ENCODE measurements around the gene PAK4. TPM values are rescaled to one million over a fixed set of nuclear protein-coding genes. Genes with fewer than 3 reads are reported as not detected.
A peak's percentile ranks its signal among the peaks of the same experiment; 100 is the strongest.

Gene PAK4
- total and polyA plus RNA-seq, 2 of the 8 experiments (the other 6 are each of a cell fraction or from before 2014, with no cell fraction given): 50.7 to 64.4 TPM

DNA sequence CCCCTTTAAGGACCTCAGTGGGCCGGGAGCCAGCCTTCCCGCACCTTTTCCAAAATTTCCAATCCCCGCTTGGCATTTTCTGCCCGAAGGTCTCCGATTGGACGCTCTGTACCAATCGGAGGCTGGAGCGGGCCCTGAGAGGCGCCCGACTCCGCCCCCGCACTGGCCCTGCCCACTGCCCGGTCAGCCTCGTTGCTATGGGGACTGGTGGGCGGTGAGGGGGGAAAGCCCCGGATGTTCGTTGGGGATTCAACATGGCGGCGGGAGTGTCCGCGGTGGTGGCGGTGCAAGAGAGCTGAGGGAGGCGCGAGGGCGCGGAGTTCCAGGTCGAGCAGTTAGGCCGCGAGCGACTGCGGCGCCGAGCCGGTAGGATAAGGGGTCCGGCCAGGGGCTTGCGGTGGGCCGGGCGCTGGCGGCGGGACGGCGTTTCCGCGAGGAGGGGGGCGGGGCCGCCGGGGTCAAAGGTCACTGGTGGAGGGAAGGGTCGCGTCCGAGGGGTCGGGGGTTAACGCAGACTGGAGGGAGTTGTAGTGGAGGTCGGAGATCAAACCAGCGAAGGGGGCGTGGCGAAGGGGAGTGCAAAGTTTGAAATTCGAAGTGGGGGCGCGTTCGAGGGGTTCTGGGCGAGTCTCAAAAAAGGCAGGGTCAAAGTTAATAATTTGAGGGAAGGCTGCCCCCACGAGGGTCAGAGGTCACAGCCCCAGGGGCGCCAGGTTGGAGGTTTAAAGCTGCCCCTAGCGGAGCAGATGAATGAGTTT, at the start of gene PAK4 (continued):
- TF ChIP-seq, protein P1, sequence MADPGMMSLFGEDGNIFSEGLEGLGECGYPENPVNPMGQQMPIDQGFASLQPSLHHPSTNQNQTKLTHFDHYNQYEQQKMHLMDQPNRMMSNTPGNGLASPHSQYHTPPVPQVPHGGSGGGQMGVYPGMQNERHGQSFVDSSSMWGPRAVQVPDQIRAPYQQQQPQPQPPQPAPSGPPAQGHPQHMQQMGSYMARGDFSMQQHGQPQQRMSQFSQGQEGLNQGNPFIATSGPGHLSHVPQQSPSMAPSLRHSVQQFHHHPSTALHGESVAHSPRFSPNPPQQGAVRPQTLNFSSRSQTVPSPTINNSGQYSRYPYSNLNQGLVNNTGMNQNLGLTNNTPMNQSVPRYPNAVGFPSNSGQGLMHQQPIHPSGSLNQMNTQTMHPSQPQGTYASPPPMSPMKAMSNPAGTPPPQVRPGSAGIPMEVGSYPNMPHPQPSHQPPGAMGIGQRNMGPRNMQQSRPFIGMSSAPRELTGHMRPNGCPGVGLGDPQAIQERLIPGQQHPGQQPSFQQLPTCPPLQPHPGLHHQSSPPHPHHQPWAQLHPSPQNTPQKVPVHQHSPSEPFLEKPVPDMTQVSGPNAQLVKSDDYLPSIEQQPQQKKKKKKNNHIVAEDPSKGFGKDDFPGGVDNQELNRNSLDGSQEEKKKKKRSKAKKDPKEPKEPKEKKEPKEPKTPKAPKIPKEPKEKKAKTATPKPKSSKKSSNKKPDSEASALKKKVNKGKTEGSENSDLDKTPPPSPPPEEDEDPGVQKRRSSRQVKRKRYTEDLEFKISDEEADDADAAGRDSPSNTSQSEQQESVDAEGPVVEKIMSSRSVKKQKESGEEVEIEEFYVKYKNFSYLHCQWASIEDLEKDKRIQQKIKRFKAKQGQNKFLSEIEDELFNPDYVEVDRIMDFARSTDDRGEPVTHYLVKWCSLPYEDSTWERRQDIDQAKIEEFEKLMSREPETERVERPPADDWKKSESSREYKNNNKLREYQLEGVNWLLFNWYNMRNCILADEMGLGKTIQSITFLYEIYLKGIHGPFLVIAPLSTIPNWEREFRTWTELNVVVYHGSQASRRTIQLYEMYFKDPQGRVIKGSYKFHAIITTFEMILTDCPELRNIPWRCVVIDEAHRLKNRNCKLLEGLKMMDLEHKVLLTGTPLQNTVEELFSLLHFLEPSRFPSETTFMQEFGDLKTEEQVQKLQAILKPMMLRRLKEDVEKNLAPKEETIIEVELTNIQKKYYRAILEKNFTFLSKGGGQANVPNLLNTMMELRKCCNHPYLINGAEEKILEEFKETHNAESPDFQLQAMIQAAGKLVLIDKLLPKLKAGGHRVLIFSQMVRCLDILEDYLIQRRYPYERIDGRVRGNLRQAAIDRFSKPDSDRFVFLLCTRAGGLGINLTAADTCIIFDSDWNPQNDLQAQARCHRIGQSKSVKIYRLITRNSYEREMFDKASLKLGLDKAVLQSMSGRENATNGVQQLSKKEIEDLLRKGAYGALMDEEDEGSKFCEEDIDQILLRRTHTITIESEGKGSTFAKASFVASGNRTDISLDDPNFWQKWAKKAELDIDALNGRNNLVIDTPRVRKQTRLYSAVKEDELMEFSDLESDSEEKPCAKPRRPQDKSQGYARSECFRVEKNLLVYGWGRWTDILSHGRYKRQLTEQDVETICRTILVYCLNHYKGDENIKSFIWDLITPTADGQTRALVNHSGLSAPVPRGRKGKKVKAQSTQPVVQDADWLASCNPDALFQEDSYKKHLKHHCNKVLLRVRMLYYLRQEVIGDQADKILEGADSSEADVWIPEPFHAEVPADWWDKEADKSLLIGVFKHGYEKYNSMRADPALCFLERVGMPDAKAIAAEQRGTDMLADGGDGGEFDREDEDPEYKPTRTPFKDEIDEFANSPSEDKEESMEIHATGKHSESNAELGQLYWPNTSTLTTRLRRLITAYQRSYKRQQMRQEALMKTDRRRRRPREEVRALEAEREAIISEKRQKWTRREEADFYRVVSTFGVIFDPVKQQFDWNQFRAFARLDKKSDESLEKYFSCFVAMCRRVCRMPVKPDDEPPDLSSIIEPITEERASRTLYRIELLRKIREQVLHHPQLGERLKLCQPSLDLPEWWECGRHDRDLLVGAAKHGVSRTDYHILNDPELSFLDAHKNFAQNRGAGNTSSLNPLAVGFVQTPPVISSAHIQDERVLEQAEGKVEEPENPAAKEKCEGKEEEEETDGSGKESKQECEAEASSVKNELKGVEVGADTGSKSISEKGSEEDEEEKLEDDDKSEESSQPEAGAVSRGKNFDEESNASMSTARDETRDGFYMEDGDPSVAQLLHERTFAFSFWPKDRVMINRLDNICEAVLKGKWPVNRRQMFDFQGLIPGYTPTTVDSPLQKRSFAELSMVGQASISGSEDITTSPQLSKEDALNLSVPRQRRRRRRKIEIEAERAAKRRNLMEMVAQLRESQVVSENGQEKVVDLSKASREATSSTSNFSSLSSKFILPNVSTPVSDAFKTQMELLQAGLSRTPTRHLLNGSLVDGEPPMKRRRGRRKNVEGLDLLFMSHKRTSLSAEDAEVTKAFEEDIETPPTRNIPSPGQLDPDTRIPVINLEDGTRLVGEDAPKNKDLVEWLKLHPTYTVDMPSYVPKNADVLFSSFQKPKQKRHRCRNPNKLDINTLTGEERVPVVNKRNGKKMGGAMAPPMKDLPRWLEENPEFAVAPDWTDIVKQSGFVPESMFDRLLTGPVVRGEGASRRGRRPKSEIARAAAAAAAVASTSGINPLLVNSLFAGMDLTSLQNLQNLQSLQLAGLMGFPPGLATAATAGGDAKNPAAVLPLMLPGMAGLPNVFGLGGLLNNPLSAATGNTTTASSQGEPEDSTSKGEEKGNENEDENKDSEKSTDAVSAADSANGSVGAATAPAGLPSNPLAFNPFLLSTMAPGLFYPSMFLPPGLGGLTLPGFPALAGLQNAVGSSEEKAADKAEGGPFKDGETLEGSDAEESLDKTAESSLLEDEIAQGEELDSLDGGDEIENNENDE (IDR thresholded peaks at IDR 0.05; ENCODE audit: insufficient replicate concordance, low read length): no peak
- TF ChIP-seq KDM4A (IDR thresholded peaks at IDR 0.05; ENCODE audit: low read depth, low read length, severe bottlenecking) (peak; percentile 37), SUZ12 (IDR thresholded peaks at IDR 0.05; ENCODE audit: low read length) (no peak), CTCF (IDR thresholded peaks at IDR 0.05; ENCODE audit: control extremely low read depth in 1 of 3, insufficient read depth in 1 of 3, low read depth in 1 of 3, low read length in 3 of 3) (no peak), EZH2 (IDR thresholded peaks at IDR 0.05; ENCODE audit: low read depth, low read length, severe bottlenecking) (no peak), EGR1 (IDR thresholded peaks at IDR 0.05; ENCODE audit: borderline replicate concordance, low read depth, low read length) (peak; percentile 96), RBBP5 (IDR thresholded peaks at IDR 0.05; ENCODE audit: borderline replicate concordance, low read depth, low read length) (peak; percentile 98)
